ENCODE results near the gene C6orf58.
"Not testable (repeated sequence)": the region's sequence is repeated elsewhere in the genome, so short reads cannot be mapped to it uniquely, and the experiment has no call there.

C6orf58 gene

DNA sequence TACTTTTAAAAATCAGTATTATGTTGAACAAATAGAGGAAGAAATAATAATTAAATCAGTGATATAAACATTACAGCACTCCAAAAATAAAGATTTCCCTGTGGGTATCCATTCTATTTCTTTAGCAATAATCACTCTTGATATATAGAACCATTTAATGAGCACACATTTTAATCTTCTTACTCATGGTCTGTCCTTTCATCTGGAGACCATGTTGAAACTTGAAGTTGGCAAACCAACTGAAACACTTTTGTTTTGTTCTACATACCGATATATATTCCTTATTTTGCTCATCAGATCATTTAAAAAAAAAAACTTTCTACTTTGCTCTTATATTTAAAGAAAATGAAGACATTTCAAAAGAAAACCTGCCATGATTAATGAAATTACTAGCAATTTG is 13.4 kb downstream of the C6orf58 start:
- no peak for DNase-seq (ENCODE audit: low spot score)

DNA sequence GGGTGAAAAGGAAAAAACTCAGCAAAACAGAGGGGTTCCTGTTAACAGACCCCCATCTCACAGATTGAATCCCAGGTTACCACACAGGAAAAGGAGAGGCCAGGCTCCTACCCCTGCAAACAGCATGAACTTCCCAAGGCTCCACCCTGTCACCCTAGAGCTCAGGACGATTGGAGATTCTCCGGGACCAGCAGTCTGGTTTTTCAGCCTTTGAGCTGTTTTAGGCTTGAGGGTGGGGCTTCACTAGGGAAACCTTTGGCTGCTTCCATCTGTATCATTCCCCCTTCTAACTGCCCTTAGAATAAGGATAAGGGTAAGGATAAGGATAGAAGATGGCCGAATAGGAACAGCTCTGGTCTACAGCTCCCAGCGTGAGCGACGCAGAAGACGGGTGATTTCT is 16.0 kb downstream of the C6orf58 start:
- DNase-seq (ENCODE audit: low spot score): no peak

DNA sequence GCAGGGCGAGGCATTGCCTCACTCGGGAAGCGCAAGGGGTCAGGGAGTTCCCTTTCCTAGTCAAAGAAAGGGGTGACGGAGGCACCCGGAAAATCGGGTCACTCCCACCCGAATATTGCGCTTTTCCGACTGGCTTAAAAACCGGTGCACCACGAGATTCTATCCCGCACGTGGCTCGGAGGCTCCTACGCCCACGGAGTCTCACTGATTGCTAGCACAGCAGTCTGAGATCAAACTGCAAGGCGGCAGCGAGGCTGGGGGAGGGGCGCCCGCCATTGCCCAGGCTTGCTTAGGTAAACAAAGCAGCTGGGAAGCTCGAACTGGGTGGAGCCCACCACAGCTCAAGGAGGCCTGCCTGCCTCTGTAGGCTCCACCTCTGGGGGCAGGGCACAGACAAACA is 16.5 kb downstream of the C6orf58 start:
- DNase-seq (ENCODE audit: low spot score): not testable (repeated sequence)

DNA sequence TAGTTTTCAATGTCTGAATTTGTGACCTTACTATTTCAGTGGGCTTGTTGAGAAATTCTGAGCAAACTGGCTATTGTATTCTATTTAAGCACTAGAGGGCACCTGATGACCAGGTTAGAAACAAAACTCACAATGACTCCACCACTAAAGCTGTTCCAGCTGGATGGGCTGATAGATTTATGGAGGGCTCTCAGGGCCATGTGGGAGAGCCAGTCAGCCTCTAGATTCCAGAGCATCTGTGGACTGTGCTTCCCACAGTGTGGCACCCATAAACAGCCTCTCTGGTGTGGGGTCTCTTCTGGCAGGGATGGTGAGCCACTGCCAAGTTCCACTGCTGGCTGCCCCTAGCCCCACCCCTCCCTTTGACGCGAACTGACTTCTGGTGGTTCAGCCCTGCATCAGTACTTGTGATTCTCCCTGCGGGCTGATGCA is 29.2 kb downstream of the C6orf58 start:
- no peak for DNase-seq (ENCODE audit: low spot score)

DNA sequence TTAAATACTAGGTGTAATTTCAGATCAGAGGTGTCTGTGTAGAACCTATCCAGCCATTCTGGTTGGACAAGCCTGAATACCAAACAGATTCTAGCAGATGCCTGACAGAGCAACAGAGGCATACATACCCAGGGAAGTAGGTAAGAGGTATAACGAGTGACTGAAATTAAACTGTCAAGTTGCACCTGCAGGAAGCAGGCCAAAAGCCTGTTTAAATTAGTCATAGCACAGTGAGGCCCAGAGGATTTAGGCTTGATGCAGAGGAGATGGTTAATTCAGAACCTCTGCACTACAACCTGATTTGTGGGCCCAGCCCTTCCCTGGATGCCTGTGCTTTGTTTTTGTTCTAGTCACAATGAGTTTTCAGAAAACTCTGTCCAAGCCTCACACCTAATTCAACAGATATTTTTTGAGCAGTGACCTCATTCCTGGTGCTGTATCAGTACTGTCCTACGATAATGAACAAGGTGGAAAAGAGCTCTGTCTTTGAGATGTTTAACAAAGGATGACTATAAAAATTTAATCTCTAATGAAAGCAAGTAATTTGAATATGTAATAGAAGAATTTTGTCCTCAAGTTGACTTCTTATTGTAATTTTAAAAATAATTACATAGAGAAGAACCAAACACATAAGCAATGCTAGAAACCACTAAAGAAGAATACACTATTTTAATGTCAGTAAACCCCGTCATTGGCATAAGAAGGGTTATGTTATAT is 31.7 kb downstream of the C6orf58 start:
- no peak for DNase-seq (ENCODE audit: low spot score)

DNA sequence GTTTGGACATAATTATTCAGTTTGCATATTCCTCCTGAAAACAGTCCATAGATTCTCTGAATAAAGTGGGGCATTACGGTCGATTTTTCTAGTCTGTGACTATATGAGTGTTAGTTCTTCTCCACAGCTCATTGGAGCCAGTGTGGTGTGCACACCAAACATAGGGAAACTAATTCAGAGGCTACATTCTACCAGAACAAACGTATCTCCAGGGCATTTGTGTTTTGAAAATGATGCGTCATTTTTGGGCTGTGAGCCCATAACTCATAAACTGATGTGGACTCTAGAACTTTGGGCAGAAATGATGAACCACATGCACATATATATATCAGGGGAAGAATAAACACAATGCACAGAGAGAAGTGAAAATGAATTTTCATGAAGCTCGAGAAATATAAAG is 41.8 kb downstream of the C6orf58 start:
- no peak for DNase-seq (ENCODE audit: low spot score)

DNA sequence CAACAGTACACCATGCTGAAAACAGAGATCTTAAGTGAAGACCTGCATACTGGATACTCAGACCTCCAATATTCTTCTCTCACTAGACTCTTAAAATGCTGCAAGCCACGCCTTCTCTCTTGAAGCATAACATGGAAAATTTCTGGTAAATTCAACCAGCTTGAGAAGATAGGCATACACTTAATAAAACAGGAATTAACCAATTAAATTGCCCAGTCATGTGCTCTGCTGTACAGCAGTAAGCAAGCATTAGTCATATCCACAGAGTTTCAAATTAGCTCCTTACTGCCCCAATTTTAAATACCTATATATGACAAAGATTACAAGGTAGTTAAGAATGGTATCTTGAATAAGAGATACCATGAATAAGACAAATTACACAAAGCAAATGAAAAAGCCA is 53.8 kb downstream of the C6orf58 start:
- no peak for DNase-seq (ENCODE audit: low spot score)

DNA sequence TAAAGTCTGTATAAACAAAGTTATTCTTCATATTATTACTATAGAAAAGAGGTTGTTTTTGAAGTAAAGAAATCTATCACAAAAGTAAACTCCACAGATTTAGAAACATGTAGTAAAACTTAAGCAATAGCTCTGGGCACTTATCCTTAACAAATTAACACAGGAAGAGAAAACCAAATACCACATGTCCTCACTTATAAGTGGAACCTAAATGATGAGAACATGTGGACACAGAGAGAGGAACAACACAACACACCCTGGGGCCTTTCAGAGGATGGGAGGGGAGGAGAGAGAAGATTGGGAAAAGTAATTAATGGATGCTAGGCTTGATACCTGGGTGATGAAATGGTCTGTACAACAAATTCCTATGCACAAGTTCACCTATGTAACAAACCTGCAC is 57.2 kb downstream of the C6orf58 start:
- no peak for DNase-seq (ENCODE audit: low spot score)

DNA sequence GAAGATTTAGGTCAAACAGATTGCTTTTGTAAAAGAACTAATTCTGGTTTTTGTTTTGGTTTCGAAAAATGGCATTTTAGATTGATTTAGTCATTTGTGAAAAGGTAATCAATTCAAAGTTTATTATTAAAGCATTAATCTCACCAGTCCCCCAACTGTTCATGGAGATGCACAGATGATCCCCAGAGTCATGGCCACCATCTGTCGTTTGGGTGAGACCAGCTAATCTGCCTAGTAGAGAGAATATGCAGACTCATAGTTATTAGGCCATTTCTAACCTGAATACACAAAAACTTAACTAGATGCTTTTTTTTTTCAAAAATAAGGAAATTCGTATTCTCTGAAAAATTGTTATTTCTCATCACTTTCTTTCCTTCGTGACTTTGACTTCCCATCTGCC is 58.1 kb downstream of the C6orf58 start:
- no peak for DNase-seq (ENCODE audit: low spot score)

DNA sequence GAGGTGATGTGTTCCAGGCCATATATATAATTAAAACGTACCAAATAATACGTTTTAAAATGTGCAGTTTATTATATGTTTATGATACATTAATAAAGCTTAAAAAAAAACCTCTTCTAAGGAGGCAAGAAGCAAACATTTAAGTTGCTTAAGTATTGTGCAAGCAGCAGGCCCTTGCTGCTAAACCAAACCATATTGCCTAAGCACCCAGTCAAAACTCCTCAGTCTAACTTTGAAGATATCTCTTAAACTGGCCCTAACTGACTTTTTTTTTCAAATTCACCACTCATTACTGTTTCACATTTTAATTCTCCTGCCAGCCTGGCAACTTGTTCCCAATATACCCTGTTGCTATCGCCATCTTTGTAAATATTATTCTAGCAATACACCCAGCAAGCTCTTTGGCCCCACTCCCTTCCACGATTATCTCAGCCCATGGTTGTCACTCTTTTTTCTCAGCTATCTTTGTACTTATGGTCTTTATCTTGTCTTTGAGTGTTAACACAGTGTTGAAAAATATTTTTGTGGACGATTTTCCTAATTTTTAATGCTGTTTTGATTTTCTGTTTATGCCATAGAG is 60.9 kb downstream of the C6orf58 start:
- DNase-seq (ENCODE audit: low spot score): no peak
